ENCODE data around the gene AMPH. TPM values are rescaled to one million over a fixed set of nuclear protein-coding genes. Genes with fewer than 3 reads are reported as not detected.

AMPH gene
- total RNA-seq, 1 donor from 2014 or later, result 32.4 TPM

DNA sequence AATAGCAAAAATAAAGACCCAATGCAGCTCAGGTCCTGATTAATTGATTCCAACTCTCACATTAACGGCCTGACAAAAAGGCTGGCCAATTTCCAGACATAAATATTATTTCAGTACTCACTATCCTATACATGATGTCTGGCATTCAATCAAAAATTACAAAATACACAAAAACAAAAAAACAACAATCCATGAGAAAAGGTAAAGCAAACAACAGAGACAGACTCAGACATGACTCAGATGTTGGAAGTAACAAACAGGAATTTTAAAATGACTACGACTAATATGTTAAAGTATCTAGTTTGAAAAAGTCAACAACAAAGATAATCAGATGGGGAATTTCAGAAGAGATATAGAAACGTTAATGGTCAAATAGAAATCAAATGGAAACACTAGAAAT, 152.8 kb downstream of the AMPH start:
- TF ChIP-seq, protein P1, sequence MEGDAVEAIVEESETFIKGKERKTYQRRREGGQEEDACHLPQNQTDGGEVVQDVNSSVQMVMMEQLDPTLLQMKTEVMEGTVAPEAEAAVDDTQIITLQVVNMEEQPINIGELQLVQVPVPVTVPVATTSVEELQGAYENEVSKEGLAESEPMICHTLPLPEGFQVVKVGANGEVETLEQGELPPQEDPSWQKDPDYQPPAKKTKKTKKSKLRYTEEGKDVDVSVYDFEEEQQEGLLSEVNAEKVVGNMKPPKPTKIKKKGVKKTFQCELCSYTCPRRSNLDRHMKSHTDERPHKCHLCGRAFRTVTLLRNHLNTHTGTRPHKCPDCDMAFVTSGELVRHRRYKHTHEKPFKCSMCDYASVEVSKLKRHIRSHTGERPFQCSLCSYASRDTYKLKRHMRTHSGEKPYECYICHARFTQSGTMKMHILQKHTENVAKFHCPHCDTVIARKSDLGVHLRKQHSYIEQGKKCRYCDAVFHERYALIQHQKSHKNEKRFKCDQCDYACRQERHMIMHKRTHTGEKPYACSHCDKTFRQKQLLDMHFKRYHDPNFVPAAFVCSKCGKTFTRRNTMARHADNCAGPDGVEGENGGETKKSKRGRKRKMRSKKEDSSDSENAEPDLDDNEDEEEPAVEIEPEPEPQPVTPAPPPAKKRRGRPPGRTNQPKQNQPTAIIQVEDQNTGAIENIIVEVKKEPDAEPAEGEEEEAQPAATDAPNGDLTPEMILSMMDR (conservative IDR thresholded peaks at IDR 0.05), result no peak
- Mint-ChIP-seq H3K27ac (ENCODE audit: unreplicated experiment) (no peak overlapping the region), H3K4me1 (no peaks in the 10 kb centered on the region), H3K9me3 (peaks cover 3% of the 10 kb centered on the region), H3K36me3 (ENCODE audit: low read depth) (peaks cover 14% of the 10 kb centered on the region), H3K27me3 (ENCODE audit: low read depth) (no peaks in the 10 kb centered on the region), H3K4me3 (no peak overlapping the region)
- no peak for DNase-seq (ENCODE audit: low read depth, low spot score)

- Mint-ChIP-seq H3K9me3 (peaks cover 3% of the 10 kb centered on the region), H3K27ac (ENCODE audit: unreplicated experiment) (no peak overlapping the region), H3K36me3 (ENCODE audit: low read depth) (peaks cover 14% of the 10 kb centered on the region), H3K4me1 (no peaks in the 10 kb centered on the region), H3K4me3 (no peak overlapping the region), H3K27me3 (ENCODE audit: low read depth) (no peaks in the 10 kb centered on the region)
- no peak for DNase-seq (ENCODE audit: low read depth, low spot score)
- TF ChIP-seq, protein P1 (conservative IDR thresholded peaks at IDR 0.05), result no peak
Measured at GRCh38 chr7:38477333-38477732, 153.8 kb downstream of the AMPH start.

DNA sequence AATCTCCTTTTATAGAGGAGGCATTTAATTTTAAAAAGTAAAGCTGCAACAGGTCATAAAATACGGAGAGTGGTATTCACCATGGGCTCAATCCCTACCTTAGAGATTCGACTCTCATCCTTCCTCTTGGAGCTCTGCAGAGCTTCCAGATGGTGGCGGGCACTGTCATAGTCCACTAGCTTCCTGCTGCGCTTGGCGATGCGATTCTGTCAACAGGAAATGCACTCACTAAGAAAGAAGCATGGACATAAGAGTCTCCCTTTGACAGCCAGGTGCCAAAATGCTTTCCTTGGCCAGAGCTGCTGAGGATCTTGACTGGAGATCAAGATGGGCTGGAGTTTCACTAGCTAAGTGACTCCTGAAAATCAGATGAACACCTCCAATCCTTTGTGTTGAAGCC, 154.4 kb downstream of the AMPH start:
- Mint-ChIP-seq H3K27me3 (ENCODE audit: low read depth) (no peaks in the 10 kb centered on the region), H3K36me3 (ENCODE audit: low read depth) (peaks cover 14% of the 10 kb centered on the region), H3K4me3 (no peak overlapping the region), H3K4me1 (no peaks in the 10 kb centered on the region), H3K9me3 (peaks cover 3% of the 10 kb centered on the region), H3K27ac (ENCODE audit: unreplicated experiment) (no peak overlapping the region)
- DNase-seq (ENCODE audit: low read depth, low spot score), result no peak
- TF ChIP-seq, protein P1 (conservative IDR thresholded peaks at IDR 0.05), result no peak

DNA sequence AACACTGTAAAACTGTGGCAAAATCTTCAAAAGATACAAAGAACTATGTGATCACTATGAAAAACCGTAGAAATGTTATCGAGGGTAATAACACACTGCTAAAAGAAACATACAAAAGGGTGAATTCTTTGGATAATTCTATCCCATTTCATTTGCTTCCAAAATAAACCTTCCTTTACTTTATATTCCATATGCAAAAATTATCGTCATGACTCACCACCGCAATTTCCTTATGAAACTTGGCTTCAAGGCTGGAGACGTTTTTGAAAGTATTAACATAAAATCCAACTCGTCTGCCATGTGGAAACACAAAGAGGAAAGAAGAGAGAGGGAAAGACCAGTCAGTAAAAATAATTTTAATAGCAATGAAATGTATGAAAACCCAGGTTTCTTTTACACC, 165.2 kb downstream of the AMPH start:
- Mint-ChIP-seq H3K36me3 (ENCODE audit: low read depth) (peaks cover 6% of the 10 kb centered on the region), H3K4me3 (no peak overlapping the region), H3K27ac (ENCODE audit: unreplicated experiment) (no peak overlapping the region), H3K27me3 (ENCODE audit: low read depth) (no peaks in the 10 kb centered on the region), H3K4me1 (no peaks in the 10 kb centered on the region), H3K9me3 (no peaks in the 10 kb centered on the region)
- no peak for DNase-seq (ENCODE audit: low read depth, low spot score)
- TF ChIP-seq, protein P1 (conservative IDR thresholded peaks at IDR 0.05), result no peak

- H3K9me3 Mint-ChIP-seq, result peaks cover 9% of the 10 kb centered on the region
- no peaks in the 10 kb centered on the region for H3K4me1 Mint-ChIP-seq
- TF ChIP-seq, protein P1 (conservative IDR thresholded peaks at IDR 0.05), result no peak
- H3K36me3 Mint-ChIP-seq (ENCODE audit: low read depth), result peaks cover 19% of the 10 kb centered on the region
- H3K27ac Mint-ChIP-seq (ENCODE audit: unreplicated experiment), result no peak overlapping the region
- no peak overlapping the region for H3K4me3 Mint-ChIP-seq
- DNase-seq (ENCODE audit: low read depth, low spot score), result no peak
- H3K27me3 Mint-ChIP-seq (ENCODE audit: low read depth), result no peaks in the 10 kb centered on the region
Measured at GRCh38 chr7:38463277-38464225, 167.6 kb downstream of the AMPH start.

Data from neural crest cell (in vitro differentiated cells).